HG03039 (cell line): ENCODE measurements around the gene UNC5B.

Experiments
- ATAC-seq: cut with Tn5 transposase; IDR thresholded peaks from one replicate; pipeline ENCODE4 v1.9.1; 2021; ENCODE audit warnings: mild to moderate bottlenecking, moderate library complexity; ENCODE audit not compliant: unreplicated experiment

Gene UNC5B

GRCh38 chr10:71336632-71337031, 124.3 kb downstream of the UNC5B start:
- no peak for ATAC-seq

DNA sequence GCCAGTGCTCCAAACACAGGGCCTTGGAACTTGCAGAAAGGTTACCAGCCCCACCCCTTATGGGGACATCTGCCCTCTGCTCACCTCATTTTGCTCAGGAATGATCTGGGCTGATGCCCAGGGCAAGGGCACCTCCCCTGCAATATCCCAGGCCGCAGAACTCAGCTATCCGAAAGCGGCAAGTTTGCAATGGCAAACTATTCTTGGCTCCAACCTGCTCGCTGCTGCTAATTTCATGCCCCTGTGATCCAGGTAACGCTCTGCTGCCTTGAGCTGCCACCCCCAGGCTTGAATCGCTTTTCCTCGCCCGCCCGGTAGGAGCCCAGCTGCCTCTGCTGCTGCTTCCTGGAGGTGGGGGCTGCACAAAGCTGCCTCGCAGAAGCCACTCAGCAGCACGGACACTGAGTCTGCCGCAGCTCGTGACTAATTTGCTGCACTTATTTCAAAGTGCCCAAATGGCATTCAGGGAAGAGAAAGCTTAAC, 124.9 kb downstream of the UNC5B start:
- no peak for ATAC-seq

- no peak for ATAC-seq
Measured at GRCh38 chr10:71338728-71339495, 126.5 kb downstream of the UNC5B start.

GRCh38 chr10:71339796-71340589, 127.6 kb downstream of the UNC5B start:
- ATAC-seq, result no peak

GRCh38 chr10:71342573-71343391, 130.4 kb downstream of the UNC5B start:
- ATAC-seq, result no peak

DNA sequence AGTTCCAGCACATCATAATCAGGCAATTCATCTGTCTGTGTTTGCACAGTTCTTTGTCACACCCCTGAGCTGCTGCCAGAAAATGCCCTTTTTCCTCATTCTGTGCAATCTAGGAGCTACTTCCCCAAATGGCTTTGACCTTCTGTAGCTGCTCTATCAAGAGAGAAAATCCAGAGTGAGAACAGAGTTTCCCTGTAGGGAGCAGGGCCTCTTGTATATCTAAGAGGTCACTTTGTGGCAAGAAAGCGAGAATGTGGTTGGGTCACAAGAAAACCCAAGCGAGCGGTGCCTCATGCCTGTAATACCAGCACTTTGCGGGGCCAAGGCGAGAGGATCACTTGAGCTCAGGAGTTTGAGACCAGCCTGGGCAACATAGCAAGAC, 131.0 kb downstream of the UNC5B start:
- no peak for ATAC-seq

- no peak for ATAC-seq
Measured at GRCh38 chr10:71344154-71344925, 132.0 kb downstream of the UNC5B start.

DNA sequence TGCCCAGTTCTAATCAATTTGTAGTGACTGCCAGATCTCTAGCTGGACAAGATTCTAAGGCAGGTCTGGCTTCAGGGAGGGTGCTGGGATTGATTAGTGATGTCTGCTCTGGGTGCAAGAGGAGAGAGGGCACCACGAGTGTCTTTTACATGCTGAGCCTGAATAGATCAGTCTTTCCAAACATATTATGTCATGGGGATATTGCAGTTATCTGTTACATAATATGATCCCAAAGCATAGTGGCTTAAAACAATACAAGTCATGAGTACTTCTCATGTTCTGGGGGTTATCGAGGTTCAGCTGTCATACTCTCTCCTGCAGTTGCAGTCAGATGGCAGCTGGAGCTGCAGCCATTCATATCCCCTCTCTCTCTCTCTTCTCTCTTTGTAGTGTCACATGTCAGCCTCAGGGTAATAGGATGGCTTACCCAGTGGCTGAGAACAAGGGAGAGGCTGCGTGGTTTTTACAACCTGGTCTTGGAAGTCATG, 132.7 kb downstream of the UNC5B start:
- ATAC-seq, result no peak

DNA sequence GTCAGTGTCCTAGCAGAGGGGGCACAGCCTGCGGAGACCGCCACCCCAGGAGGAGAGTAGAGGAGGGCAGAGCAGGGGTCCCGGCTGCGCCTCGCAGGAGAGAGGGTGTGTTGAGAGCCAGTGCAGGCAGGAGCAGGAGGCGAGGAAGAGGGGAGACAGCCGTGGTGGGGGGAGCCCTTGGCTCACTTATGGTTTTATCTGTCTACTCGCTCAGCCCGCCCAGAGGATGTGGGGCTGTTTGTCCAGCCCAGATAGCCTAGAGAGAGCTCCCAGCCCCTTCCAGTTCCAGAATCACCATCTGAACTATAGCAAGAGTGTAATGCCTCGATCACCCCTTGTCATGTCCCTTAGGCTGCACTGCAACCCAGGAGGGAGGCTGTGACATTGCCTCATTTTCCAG, 133.3 kb downstream of the UNC5B start:
- no peak for ATAC-seq

DNA sequence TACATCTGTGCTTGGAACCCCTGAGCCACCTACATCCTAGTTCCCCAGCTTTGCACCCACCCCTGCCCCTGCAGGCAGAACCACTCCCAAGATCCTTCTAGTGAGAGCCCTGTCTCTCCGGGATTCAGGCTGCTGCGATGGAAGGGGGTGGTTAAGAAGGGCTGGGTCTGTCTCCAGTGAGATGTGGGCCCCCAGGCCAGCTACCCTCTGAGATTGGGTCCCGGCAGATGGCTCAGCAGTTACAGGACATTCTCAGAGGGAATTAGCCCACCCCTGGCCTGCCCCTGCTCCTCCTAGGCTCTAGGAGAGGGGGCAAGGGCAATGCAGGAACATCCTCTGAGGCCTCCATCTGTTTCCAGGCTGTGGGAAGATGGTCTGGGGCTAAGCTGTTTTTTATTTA, 134.4 kb downstream of the UNC5B start:
- no peak for ATAC-seq

GRCh38 chr10:71347587-71348395, 135.4 kb downstream of the UNC5B start:
- ATAC-seq, result no peak

- no peak for ATAC-seq
Measured at GRCh38 chr10:71348850-71349249, 136.5 kb downstream of the UNC5B start.

DNA sequence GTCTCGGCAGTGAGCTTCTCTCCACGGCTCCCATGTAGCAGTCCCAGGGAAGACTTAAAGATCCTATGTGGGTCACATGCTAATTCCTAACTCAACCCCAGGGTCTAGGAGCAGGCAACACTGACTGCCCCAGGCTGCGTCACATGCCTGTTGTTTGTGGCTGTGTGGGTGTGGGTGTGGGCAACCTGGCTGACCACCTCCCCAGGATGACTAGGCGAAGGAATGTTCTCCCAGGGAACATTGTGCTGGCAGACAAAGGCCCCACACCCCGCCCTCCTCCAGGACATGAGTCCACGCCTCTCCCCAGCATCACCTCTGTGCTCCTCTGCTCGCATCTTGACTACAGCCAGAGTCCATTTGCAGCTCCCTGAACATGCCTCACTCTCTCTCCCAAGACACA, 137.0 kb downstream of the UNC5B start:
- ATAC-seq, result no peak

DNA sequence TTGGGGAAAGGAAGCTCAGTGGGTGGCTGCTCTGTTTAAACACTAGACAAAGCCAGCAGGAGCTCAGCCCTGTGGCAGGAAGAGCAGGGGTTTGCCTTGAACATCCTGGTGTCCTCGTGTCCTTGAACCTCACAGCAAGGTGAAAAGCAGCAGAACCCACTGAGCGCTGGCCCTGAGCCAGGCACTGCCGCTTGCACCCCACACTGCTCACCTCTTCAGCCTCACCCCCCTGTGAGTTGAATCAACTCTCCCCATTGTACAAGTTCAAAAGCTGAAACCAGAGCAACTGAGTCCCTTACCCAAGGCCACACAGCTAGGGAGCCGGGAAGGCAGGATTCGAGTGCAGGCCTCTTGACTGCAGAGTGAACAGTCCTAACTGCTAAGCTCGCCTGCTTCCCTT, 138.7 kb downstream of the UNC5B start:
- no peak for ATAC-seq

DNA sequence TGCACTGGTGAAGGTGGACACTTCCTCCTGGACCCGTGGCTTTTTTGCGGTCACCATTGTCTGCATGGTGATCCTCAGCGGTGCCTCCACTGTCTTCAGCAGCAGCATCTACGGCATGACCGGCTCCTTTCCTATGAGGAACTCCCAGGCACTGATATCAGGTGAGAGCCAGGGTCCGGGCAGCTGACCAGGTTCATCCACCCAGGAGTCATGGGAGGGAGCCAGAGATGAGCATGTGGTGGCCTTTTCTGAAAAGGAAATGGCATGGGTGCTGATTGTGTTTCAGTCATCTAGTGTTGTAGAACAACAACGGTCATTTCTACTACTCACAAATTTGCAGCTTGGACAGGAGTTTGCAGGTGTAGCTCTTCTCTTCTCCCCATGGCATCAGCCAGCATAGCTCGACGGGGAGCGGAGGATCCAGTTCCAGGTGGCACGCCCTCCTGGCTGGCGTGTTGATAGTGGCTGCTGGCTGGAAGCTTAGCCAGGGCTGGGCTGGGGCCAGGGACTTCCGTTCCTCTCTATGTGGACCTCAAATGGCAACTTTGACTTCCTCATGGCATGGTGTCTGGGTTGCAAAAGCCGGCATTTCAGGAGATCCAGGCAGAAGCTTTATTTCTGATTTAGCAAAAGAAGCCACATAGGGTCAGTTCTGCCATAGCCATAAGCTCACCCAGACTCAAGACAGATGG, 139.4 kb downstream of the UNC5B start:
- ATAC-seq, result no peak
